HT1080 (cell line): ENCODE data around the gene CGRRF1. TPM values are rescaled to one million over a fixed set of nuclear protein-coding genes. Genes with fewer than 3 reads are reported as not detected.

Experiments used
- DNase-seq: peaks from one replicate; pipeline ENCODE4 v3.0.0-alpha.2; 2015; ENCODE audit warnings: low read depth
- polyA plus RNA-seq, 2 experiments: library from polyadenylated mRNA; depleted of rRNA; stranded (reverse); fragments of >200 nt; gene quantifications; 2 replicates each; pipeline ENCODE4 v1.2.3, GENCODE V29; 2015
- total RNA-seq: library from RNA; depleted of rRNA; stranded (reverse); fragments of >200 nt; shearing (Covaris generic); gene quantifications from 2 replicates; pipeline ENCODE4 v1.2.3, GENCODE V29; 2014; rRNA removed

Gene CGRRF1, protein sequence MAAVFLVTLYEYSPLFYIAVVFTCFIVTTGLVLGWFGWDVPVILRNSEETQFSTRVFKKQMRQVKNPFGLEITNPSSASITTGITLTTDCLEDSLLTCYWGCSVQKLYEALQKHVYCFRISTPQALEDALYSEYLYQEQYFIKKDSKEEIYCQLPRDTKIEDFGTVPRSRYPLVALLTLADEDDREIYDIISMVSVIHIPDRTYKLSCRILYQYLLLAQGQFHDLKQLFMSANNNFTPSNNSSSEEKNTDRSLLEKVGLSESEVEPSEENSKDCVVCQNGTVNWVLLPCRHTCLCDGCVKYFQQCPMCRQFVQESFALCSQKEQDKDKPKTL
- 6.3 and 8.5 TPM in 2 replicates for total RNA-seq
- polyA plus RNA-seq (2015; cell fraction: cytosol; rRNA removed), result 8.3 and 8.9 TPM in 2 replicates
- 7.8 and 8.3 TPM in 2 replicates for polyA plus RNA-seq (2015; cell fraction: nucleus; rRNA removed)

DNA sequence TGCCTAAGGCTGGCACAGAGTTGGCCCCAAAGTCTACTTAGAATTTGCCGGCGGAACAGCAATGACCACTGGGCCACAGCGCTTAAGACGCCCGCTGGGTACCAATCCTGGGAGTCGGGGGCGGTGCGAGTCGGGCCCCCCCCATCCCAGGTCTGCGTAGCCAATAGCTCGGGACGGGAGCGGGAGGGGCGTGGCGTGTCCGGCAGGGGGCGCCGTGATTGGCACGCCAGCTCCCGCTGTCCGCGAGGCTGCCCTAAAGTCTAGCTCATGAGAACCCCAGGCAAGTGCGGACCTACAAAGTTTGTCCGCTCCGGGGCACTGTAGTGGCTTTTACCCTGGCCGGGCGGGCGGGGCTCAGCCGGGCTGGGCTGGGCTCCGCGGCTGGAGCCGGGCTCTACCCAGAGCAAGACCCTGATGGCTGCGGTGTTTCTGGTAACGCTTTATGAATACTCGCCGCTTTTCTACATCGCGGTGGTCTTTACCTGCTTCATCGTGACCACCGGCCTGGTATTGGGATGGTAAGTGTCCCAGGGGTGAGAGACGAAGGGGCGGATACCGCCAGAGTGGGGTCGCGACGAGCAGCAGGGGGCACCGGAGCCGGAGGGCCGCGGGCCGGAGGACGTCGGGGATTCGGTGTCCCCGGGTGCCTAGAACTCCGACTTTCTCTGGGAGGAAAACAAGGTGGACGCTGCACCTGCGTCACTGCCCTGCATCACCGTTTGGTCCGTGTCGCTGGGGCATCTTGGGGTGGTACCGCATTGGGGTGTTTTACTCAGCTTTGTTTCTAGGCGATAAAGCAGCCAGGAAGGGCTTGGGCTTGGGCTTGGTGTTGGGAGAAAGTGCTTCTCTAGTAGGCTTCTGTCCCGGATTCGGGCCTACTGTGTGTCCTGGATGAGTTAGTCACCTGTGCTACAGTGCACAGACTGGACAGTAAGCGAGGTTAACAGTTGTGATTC is at the start of gene CGRRF1:
Gene CGRRF1 (plus strand): TSS at position 361 of the 956 bp plus-strand sequence. CDS start 54 bp downstream, at position 415.
- peak; percentile 99 for DNase-seq

DNA sequence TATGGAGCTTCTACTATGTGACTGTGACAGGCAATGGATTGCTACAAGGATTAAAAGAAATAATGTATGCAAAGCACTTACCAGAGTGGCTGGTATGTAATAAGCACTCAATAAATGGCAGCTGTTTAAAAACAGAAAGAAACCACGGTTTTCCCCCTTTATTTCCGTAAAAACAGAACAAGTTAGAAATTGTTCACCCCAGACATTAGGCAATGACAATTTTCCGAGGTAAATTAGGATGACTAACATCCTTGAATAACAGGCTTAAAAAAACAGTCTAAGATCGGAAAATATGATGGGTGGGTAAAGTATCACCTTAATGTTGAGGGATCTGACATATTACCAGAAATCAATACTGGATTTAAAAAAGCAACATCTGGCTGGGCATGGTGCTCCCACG is 47.7 kb upstream of the CGRRF1 start:
- no peak for DNase-seq

DNA sequence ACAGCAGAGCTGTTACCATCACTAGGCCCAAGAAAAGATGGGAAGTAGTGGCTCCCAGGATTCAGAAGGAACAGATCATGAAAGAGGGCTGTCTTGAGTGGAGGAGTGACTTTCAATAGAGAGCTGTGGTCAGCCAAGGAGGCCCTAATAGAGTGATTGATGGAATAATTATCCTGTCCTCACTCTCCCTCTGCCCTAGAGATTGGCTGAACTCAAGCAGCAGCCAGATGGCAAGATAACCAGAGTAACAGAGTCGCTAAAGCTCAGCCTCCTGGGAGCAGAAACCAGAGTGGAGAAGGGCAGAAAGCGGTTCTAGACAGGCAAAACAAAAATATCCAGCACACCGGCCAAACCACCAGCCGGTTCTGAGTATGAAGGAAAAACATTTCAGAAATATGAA is 44.1 kb upstream of the CGRRF1 start:
- DNase-seq, result no peak

DNA sequence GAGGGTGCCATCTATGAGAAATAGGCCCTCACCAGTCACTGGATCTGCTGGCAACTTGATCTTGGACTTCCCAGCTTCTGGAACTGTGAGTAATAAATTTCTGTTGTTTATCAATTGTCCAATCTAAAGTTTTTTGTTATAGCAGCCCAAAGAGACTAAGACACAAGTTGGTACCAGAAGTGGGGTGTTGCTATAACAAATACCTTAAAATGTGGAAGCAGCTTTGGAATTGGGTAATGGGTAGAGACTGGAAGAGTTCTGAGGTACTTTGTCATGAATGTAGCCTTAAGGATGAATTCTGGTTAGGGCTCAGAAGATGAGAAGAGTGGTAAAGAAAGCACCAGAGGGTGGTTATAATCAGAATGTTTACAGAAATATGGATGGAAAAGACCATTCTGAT is 42.4 kb upstream of the CGRRF1 start:
- no peak for DNase-seq

DNA sequence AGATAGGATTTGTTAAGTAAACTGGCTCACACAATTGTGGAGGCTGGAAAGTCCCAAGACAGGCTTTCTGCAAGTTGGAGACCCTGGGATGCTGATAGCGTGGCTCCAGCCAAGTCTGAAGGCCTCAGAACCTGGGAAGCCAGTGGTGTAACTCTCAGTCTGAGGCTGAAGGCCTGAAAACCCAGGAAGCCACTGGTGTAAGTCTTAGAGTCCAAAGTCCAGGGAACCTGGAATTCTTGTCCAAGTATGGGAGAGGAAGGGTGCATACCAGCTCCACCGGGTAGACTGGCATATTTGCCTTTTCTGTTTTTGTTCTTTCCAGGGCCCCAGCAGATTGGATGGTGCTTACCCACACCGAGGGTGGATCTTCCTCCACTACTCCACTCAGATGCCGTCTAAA is 39.0 kb upstream of the CGRRF1 start:
- no peak for DNase-seq

DNA sequence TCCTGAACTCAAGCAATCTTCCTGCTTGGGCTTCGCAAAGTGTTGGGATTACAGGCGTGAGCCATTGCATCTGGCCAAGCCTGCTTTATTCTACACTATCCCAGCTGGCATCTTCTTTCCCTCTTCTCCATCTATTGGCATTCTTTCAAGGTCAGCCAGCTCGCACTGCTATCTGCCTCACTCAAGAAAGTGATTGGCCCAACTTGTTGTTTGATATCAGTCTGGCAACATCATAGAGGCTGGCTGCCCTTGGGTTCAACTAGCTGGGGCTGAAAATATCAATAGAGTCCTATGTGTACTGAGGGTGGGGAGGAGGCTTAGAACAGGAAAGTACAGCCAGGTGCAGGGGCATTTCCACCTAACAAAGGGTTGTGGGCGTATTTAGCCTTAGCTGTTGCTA is 38.1 kb upstream of the CGRRF1 start:
- DNase-seq, result no peak

DNA sequence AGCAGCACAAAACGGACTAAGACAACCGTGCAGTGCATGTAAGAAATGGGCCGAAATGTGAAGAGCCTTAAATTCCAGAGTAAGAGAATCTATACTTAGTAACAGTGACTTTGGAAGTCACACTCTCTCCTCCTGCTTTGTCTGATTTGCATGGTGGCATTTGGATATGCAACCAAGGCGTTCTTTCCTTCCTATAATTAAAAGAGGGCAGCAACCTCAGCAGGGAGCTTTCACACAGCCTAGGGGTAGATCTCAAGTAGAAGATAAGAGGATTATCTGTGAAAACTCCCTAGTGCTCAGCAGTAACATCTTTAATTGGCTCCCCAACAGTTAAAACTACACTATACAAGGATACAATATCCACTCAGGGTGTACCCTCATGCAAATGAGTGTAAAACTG is 37.4 kb upstream of the CGRRF1 start:
- DNase-seq, result no peak

DNA sequence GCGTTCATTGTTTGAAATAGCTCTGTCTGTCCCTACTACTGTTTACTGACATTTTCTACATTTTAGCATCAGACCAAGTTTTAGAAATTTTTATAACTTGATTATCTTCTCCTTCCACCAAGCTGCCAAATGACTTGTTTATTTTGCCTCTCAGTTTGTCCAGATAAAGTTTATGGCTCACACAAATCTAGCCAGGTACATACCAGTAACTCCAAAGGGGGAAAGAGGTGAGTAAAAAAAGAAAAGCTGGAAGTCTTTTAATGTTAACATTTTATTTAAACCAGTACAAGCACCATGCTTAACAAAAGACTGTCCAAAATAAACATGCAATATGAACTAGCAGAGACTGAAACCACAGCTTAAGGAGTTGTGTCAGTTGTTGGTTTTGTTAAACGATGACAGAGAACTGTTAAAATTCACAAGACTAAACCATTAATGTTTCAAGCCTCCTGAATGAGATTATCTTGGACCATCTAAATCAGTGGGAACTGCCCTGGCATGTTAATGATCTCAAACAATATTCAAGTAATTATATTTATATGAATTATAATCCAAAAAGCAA is 35.4 kb upstream of the CGRRF1 start:
- no peak for DNase-seq

DNA sequence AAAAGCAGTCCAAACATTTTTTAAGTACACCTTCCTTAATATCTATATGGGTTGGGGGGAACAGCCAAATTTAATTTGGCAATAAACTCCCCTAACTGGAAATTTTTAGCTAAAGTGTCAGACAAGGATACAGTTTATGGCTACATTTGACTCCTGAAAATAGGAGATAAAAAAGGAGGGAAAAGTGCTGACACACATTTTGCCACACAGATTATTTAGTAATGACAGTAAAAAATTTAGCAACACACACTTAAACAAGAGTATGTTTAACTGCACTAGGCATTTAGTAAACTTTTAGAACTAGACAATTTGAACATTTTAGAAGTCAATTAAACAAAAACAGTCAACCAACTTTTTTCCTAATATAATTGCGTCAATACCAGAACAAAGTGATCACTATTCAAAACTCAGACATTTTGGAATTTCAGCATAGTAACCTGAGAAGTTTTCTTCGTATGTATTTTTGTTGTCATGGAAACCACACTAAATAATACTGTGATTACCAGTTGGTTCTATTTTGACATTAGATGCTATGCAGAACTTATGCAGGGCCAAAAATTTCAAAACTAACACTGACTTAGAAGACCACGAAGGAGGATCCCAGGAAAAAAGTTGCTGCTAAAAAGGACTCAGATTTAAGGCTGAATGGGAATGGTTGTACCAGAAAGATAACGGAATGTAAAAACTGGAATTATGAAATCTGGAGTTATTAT is 34.4 kb upstream of the CGRRF1 start:
- no peak for DNase-seq

DNA sequence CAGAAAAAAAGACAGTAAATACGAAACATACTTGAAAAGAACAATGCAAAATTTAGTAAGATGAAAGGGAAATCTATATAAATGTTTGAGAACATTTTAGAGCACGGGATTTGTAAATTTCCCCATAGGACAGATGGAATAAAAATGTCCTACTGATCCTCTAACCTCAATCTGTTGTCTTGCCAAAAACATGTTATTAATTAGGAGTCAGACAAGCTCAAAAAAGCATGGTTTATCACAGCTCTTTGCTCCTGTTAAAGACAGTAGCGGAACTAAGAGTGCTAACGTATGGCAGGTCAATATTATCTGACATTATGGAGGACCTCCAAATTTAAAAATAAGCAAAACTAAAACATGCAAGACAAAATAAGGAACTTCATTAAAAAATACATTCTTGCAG is 33.8 kb upstream of the CGRRF1 start:
- DNase-seq, result no peak

DNA sequence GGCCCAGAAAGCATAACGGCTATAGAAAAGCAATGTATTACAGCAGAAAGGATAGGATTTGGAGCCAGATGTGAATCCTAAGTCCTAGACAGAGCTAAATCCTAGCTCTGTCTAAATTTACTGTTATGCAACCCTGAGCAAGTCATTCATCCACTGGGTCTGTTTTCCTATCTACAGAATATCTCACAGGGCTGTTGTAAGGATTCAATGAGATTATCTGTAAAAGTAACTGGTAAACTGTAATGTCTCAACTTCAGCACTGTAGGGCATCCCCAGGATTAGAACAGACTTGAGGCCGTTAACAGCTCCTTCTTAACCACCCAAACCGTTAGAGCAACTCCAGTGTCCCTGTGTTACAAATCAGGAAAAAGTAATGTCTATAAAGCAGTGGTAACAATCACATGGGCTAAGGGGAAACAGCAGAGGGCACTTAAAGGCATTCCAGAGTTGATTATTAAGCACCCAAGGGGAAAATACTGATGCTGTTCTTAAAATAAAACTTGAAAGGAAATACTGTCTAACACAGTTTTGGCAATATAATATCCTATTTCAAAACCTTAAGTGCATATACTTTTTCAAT is 31.0 kb upstream of the CGRRF1 start:
- no peak for DNase-seq

DNA sequence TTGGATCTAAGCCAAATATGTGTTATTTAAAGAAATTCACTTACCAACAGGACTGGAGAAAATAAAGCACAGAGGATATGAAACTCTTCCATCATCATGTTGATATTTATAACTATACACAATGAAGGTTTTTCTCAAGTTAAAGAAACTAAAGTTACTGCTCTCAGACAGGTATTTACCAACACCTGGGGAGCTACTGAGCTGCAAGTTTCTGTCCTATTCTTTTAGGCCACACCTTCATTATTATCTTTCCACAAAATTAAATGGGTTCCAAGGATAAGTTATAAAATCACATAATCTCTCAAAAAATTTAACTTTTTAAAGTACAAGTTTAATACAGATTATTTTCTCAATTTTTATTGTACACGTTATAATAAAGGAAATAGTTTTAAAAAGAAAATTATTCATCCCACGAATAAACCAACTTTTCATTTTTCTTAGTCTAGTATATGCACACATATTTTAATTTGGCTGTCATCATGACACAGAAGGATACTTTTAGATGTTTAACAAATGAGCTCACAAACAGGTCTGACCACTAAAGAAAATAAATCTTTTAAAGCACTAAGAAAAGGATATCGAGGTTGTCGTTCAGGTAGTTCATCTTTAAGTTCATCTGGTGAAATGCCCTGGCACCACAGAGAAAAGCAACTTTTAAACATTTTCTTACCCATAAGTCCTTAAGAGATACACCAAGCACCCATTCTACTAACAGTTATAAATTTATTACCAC is 28.7 kb upstream of the CGRRF1 start:
- no peak for DNase-seq

DNA sequence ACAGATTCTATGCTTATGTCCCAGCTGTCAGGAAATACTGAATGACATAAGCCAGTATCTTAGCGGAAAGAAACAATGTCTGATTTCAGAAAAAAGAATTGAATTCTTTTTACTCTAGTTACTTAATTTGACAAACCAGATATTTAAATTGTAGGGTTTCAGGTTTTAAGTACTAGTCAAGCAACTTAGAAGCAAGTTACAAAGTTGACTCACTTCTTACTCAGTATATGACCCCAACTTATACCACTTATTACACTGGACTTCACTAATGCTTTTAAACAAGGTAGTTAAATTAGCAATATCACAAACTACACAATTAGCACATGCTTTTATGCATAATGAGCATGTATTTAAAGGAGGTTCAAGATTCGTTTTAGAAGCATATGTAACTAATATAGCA is 28.0 kb upstream of the CGRRF1 start:
- DNase-seq, result no peak

DNA sequence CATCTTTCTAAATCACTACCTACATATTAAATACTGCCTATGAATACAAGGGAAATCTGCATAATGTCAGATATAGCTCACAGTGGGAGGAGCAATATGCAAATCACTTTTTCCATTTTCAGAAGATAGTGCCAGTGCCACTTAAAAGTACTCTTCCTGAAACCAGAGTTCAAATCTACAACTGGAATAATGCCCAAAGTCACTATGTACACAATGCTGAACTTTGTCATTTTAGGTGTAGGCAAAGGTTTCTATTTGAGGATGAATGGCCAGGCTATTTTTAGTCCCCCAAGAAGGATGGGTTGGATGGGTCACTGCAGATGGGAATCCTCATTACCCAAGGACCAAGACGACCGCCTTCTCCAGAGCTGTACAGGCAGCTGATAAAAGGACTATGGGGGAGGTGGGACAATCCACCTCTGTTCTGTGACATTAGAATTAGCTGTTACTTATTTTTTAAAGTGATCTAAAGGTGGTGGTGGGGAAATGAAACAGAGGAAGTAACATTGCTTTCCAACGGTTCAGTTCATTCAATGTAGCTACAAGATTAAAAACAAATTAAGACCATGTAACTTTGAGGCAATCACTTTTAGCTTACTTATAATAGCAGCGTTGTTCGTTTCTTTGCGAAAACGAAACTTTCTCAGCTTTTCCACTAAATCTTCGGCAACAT is 26.5 kb upstream of the CGRRF1 start:
- no peak for DNase-seq

DNA sequence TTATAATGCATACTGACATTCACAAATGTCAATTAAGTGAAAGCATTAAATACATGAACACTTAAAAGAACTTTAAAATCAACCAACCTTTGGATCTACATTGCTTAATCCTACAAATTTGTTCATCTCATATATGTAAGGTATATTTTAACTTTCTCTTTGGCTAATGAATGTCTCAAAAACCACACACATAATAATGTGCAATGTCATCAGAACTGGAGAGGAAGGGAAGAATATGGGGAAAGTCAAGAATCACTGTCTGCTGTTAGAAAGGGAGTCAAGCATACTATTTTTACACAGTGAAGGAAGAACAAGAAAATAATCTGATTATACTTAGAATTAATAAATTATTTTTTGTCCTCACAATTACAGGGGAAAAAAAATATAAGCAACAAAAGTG is 25.9 kb upstream of the CGRRF1 start:
- no peak for DNase-seq

DNA sequence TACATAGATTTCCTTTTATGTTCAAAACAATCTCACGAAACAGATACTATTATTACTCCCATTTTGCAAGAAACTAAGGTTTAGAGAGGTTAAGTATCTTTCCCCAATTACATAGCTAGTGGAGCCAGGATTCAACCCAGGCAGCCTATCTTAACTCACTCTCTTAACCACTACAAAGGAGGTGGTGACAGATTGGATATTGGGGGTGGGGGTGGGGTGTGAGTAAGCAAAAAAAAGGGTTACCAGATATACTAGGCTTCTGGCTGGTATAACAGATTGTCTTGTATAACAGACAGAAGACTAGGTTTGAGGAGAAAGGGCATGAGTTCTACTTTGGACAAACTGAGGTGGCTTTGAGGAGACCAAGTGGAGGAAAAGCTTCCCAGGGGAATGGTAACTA is 23.0 kb upstream of the CGRRF1 start:
- no peak for DNase-seq

DNA sequence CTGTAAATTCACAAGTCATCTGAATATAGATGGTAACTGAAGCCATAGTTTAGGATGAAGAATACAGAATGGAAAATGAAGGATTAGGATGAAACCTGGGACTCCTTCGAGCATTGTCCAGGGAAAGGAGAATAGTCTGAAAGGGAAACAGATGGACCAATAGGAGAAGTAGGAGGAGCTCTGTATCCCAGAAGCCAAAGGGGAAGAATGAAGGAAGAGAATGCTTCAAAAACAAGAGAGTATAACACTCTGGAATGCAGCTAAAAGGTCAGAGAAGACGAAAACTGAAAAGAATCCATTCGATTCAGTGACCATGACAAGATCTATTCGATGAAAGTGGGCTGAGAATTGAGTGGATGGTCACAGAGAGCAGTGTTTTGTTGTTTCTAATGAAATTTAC is 21.9 kb upstream of the CGRRF1 start:
- peak; percentile 46 for DNase-seq

DNA sequence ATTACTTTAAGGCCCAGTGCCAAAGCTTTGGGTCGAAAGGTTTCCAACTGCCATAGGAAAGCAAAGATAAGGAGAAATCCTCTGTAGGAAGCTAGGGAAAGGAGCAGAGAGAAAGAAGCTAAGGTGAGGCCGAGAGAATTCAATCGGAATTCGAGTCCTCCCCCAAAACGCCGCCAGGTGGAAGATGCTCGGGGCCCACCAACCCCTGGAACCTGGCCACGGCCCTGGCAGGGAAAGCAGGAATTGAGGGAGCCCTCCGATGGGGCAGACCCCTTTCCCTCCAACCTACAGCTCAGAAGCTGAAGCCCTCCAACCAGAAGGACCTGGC is 21.4 kb upstream of the CGRRF1 start:
- DNase-seq, result no peak

DNA sequence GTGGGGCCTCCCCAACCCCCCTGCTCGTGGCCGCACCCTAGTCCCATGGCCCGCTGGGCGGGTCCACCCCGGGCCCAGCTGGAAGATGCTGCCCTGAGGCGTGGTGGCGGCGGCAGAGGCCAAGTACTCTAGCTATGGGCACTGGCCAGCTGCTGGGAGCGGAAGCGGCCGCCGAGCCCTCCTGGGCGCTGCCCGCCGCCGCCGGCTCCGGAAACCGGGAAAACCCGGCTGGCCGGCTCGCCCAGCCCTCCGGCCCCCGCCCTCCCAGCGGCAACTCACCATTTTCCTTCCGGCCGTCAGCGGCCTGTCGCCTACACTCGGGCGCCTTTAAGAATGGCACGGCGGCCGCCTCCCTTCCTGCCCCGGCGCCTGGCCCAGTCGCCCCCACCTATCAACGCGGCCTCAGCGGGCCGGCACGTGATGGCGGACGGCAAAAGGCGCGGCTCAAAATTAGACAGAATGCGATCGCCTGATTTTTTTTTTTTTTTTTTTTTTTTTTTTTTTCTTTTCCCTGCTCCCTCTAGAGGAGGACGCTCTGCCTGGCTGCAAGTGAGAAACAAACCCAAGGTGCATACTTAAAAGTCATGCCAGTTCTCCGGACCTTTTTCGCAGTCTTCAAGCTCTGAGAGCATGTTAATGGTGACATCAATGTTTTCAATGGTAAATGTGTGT is 20.9 kb upstream of the CGRRF1 start, which contains the start of gene GMFB:
Gene GMFB (minus strand): TSS at position 335 of the 672 bp plus-strand sequence. CDS start 53 bp downstream, at position 282.
- DNase-seq, result peak; percentile 96
